Fibroblast of pulmonary artery (primary cell): ENCODE measurements around the gene OSBPL7.

Experiments used
- DNase-seq: peaks from one replicate; pipeline ENCODE4 v3.0.0-alpha.2; 2010; ENCODE audit warnings: low read depth
- H3K4me3 ChIP-seq: replicated peaks from 2 replicates; pipeline ENCODE4 v1.5.1; 2011; ENCODE audit warnings: low read depth, mild to moderate bottlenecking, control low read depth, low read length, moderate library complexity
- TF ChIP-seq, protein P1 (sequence below): IDR thresholded peaks from 2 replicates; pipeline ENCODE4 v1.5.1; 2011; ENCODE audit warnings: mild to moderate bottlenecking, control low read depth, low read length, inconsistent platforms; ENCODE audit errors: missing control alignments

Gene OSBPL7

DNA sequence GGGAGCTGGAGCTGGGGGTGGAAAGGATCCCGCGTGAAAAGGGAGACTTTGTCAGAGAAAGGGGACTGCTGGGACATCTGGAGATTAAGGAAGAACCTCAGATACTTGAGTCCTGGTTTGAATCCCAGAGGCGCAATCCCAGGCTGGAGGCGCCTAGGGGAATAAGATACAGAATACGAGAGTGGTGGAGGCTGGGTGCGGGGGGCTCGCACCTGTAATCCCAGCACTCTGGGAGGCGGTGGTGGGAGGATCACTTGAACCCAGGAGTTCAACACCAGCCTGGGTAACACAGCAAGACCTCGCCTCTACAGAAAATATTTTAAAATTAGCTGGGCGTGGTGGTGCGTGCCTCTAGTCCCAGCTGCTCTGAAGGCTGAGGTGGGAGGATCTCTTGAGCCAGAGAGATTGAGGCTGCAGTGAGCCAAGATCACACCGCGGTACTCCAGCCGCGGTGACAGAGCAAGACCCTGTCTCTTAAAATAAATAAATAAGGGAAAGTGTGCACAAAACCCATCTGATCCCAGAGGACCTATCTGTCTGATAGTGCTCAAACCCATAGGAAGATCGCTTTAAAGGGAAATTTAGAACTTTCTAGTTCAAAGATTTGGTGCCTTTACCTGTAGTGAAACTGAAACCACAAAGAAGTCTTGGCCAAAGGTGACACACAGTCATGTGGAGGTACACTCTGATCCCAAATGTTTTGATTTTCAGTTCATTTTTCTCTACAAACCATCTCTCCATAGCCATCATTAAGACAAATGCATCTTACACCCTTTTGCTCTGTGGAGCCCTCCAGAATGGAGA lies 20.1 kb upstream of the OSBPL7 start:
- TF ChIP-seq, protein P1, sequence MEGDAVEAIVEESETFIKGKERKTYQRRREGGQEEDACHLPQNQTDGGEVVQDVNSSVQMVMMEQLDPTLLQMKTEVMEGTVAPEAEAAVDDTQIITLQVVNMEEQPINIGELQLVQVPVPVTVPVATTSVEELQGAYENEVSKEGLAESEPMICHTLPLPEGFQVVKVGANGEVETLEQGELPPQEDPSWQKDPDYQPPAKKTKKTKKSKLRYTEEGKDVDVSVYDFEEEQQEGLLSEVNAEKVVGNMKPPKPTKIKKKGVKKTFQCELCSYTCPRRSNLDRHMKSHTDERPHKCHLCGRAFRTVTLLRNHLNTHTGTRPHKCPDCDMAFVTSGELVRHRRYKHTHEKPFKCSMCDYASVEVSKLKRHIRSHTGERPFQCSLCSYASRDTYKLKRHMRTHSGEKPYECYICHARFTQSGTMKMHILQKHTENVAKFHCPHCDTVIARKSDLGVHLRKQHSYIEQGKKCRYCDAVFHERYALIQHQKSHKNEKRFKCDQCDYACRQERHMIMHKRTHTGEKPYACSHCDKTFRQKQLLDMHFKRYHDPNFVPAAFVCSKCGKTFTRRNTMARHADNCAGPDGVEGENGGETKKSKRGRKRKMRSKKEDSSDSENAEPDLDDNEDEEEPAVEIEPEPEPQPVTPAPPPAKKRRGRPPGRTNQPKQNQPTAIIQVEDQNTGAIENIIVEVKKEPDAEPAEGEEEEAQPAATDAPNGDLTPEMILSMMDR, result no peak
- no peak for DNase-seq
- H3K4me3 ChIP-seq, result peak overlapping the region; percentile 92

DNA sequence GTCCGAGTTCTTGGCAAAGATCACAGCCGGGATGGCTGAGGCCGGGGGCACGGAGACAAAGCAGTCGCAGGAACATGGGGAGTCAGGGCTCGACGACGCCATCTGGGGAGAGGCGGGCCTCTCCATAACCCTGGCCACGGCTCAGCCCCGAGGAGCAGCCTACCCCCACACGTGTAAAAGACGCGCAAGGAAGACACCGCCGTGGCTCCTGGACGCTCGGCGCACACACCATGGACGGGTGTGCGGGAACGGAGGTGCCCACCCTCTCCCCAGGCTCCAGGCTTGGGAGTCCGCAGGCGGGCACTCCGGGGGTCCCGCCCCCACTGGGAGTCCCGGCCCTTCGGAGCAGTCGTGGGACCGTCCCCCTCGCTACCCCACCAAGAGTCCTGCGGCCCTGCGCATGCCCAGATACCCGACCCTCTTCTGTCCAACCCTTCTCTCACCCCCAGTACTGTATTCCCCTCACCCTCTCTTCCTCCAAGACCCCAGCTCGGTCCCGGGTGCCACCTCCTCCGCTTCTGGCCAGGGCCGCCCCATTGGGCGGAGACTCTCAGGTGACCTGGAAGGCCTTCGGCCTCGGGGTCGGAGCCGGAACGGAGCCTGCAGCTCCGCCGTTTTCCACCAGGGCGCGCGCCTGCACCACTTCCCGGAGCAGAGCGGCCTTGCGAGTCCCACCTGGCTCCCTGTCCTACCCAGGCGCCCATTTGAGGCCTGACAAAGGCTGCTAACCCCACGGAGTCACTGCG lies 19.3 kb upstream of the OSBPL7 start, which contains the start of gene SCRN2:
Gene SCRN2, minus strand, starts transcription at position 532 of the 746 bp plus-strand sequence. Its CDS starts 430 bp downstream, at position 102.
- TF ChIP-seq, protein P1, result peak; percentile 86
- DNase-seq, result peak; percentile 85
- peak within 1 kb of the TSS; percentile 92 for H3K4me3 ChIP-seq

DNA sequence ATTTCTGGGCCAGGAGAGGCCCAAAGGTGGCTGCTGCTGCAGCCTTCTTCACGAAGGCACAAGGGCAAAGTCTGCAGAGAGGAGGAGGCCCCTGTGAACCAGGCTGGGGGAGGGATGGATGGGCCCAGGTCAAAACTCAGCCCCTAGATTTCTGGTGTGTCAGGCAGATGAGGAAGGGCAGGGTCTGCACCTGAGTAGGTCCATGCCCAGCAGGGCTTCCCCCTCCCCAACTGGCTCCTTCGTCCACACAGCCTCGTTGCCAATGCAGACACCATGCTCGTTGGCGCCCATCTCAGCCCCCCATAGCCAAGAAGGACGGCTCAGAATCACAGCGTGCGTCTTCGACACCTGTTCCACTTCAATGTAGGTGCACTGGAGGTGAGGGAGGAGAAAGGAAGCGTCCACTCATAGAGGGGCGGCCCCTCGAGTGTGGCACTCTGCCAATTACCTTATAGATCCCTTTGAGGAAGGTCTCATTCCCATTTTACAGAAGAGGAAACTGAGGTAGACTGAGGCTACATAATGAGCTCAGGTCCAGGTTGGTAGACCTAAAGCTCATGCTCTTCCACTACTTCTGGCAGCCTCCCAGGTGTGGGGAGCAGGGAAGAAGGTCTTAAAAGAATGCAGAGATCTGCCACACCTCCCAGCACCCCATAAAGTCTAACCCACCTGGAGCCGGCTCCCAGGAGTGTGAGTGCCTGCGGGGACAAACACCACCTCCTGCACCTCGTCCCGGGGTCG lies 18.6 kb upstream of the OSBPL7 start:
- DNase-seq, result no peak

DNA sequence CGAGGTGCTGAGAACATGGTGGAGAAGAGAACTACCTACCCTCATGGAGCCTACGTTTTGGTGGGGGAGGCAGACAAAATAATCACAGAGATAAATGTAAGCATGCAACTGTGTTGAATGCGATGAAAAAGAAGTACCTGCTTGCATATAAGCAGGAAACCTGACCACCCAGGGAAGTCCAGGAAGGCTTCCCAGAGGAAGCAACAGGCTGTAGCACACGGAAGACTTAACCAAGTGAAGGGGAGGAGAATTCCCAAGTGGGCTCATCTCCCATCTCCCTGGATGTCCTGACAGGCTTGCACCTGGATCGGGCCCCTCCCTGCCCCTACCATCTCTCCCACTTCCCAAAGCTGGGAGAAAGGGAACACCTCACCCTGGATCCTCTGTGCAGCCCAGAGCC lies 17.5 kb upstream of the OSBPL7 start:
- H3K4me3 ChIP-seq, result no peak overlapping the region
- TF ChIP-seq, protein P1, result no peak
- no peak for DNase-seq

More for the DNA sequence above, 18.6 kb upstream of the OSBPL7 start:
- peak overlapping the region; percentile 92 for H3K4me3 ChIP-seq
- TF ChIP-seq, protein P1, result no peak

DNA sequence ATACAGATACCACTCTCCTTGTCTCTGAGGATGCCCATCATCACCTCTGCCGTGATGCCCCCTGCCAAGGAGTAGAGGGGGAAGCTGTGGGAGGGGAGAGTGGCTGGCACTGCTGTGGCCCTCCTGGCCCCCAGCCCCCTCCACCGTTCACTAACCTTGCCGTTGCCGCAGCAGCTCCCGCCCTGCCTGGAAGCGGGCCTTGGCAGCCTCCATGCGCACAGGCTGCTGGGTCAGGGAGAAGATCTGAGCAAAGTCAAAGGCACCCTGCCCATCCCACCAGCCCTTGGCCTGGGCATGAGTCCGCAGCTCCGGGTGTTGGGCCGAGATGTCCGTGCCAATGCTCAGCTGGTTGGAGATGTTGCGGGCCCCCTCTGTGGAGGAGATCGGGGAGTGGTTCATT lies 17.0 kb upstream of the OSBPL7 start:
- no peak overlapping the region for H3K4me3 ChIP-seq
- no peak for DNase-seq
- TF ChIP-seq, protein P1, result no peak

DNA sequence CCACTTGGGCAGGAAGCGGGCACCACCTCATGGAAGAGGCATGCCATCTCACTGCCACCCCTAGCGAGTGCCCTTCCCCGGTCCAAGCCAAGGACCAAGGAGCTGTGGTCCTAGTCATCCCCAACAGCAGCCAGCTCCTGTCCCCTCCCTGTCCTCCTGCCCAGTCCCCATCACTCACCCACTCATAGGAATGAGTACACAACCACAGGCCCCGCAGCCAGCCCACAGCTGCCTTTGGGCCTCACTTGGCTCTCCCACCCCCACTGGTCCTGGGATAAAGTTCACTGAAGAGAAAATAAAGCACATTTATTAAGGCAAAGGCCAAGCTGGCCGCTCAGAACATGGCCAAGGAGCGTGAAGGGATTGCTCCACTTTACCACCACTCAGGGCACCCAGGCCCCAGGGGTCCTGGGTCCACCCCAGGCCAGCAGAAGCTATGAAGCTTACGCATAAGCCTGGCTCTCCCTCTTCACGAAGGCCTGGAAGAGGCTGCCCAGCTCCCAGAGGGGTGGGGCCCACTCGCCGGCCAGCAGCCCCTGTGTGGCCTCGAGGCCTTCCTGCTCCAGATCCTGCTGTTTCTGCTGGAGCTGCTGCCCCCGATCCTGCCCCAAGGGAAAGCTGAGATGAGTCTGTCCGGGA lies 15.9 kb upstream of the OSBPL7 start:
- no peak overlapping the region for H3K4me3 ChIP-seq
- DNase-seq, result no peak
- TF ChIP-seq, protein P1, result no peak
